ENCODE data around the gene TESPA1.
A peak's percentile ranks its signal among the peaks of the same experiment; 100 is the strongest.

TESPA1 gene

GRCh38 chr12:55008944-55009585 lies 24.5 kb upstream of the TESPA1 start:
- H3K4me2 ChIP-seq (ENCODE audit: low read length): no peak overlapping the region
- no peaks in the 10 kb centered on the region for H4K20me1 ChIP-seq (ENCODE audit: control insufficient read depth, insufficient read depth, low read depth, low read length)
- no peaks in the 10 kb centered on the region for H3K4me1 ChIP-seq (ENCODE audit: control insufficient read depth, low read length)
- H3K27me3 ChIP-seq (ENCODE audit: control insufficient read depth, low read length): no peaks in the 10 kb centered on the region
- TF ChIP-seq, protein P1, sequence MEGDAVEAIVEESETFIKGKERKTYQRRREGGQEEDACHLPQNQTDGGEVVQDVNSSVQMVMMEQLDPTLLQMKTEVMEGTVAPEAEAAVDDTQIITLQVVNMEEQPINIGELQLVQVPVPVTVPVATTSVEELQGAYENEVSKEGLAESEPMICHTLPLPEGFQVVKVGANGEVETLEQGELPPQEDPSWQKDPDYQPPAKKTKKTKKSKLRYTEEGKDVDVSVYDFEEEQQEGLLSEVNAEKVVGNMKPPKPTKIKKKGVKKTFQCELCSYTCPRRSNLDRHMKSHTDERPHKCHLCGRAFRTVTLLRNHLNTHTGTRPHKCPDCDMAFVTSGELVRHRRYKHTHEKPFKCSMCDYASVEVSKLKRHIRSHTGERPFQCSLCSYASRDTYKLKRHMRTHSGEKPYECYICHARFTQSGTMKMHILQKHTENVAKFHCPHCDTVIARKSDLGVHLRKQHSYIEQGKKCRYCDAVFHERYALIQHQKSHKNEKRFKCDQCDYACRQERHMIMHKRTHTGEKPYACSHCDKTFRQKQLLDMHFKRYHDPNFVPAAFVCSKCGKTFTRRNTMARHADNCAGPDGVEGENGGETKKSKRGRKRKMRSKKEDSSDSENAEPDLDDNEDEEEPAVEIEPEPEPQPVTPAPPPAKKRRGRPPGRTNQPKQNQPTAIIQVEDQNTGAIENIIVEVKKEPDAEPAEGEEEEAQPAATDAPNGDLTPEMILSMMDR (IDR thresholded peaks at IDR 0.05; ENCODE audit: low read depth, low read length, poor library complexity, severe bottlenecking): no peak
- no peak for TF ChIP-seq EZH2phosphoT487 (IDR thresholded peaks at IDR 0.05; ENCODE audit: borderline replicate concordance, low read length)
- H3F3A ChIP-seq (ENCODE audit: control insufficient read depth, insufficient read depth): no peaks in the 10 kb centered on the region
- peaks cover 18% of the 10 kb centered on the region for H3K9me3 ChIP-seq (ENCODE audit: control insufficient read depth, insufficient read depth, low read length)
- H3K27ac ChIP-seq (ENCODE audit: low read depth, low read length): no peak overlapping the region
- H3K4me3 ChIP-seq (ENCODE audit: low read length): no peak overlapping the region
- H3K9me2 ChIP-seq (replicated peaks; ENCODE audit: control insufficient read depth, low read length): no peaks in the 10 kb centered on the region
- H3K79me2 ChIP-seq (ENCODE audit: control insufficient read depth, low read length): no peaks in the 10 kb centered on the region
- no peaks in the 10 kb centered on the region for H3K36me3 ChIP-seq (ENCODE audit: control insufficient read depth, low read length)

- no peaks in the 10 kb centered on the region for H4K20me1 ChIP-seq (ENCODE audit: control insufficient read depth, insufficient read depth, low read depth, low read length)
- no peak overlapping the region for H3K4me2 ChIP-seq (ENCODE audit: low read length)
- H3K27me3 ChIP-seq (ENCODE audit: control insufficient read depth, low read length): no peaks in the 10 kb centered on the region
- no peaks in the 10 kb centered on the region for H3K9me2 ChIP-seq (replicated peaks; ENCODE audit: control insufficient read depth, low read length)
- peaks cover 10% of the 10 kb centered on the region; the same call in 1 of the 2 replicates for H3K9me3 ChIP-seq (ENCODE audit: control insufficient read depth, insufficient read depth, low read length)
- H3K27ac ChIP-seq (ENCODE audit: low read depth, low read length): no peak overlapping the region
- TF ChIP-seq, protein P1 (IDR thresholded peaks at IDR 0.05; ENCODE audit: low read depth, low read length, poor library complexity, severe bottlenecking): no peak
- no peak for TF ChIP-seq EZH2phosphoT487 (IDR thresholded peaks at IDR 0.05; ENCODE audit: borderline replicate concordance, low read length)
- peaks cover 44% of the 10 kb centered on the region for H3K4me1 ChIP-seq (ENCODE audit: control insufficient read depth, low read length)
- H3K4me3 ChIP-seq (ENCODE audit: low read length): no peak overlapping the region
- H3K79me2 ChIP-seq (ENCODE audit: control insufficient read depth, low read length): no peaks in the 10 kb centered on the region
- H3K36me3 ChIP-seq (ENCODE audit: control insufficient read depth, low read length): peaks cover 10% of the 10 kb centered on the region; the same call in 1 of the 2 replicates
- H3F3A ChIP-seq (ENCODE audit: control insufficient read depth, insufficient read depth): no peaks in the 10 kb centered on the region
Observed at GRCh38 chr12:55002355-55002754, 17.8 kb upstream of the TESPA1 start.

GRCh38 chr12:55001198-55001868 lies 16.8 kb upstream of the TESPA1 start:
- Histone ChIP-seq H3K4me2 (ENCODE audit: low read length) (peak overlapping the region; percentile 76), H3K27ac (ENCODE audit: low read depth, low read length) (peak overlapping the region; percentile 70), H3K4me3 (ENCODE audit: low read length) (peak overlapping the region; percentile 46), H3K79me2 (ENCODE audit: control insufficient read depth, low read length) (no peaks in the 10 kb centered on the region), H3K9me3 (ENCODE audit: control insufficient read depth, insufficient read depth, low read length) (peaks cover 5% of the 10 kb centered on the region; the same call in 1 of the 2 replicates), H3F3A (ENCODE audit: control insufficient read depth, insufficient read depth) (no peaks in the 10 kb centered on the region), H3K27me3 (ENCODE audit: control insufficient read depth, low read length) (no peaks in the 10 kb centered on the region), H3K4me1 (ENCODE audit: control insufficient read depth, low read length) (peaks cover 44% of the 10 kb centered on the region), H4K20me1 (ENCODE audit: control insufficient read depth, insufficient read depth, low read depth, low read length) (no peaks in the 10 kb centered on the region), H3K36me3 (ENCODE audit: control insufficient read depth, low read length) (peaks cover 10% of the 10 kb centered on the region; the same call in 1 of the 2 replicates), H3K9me2 (replicated peaks; ENCODE audit: control insufficient read depth, low read length) (no peaks in the 10 kb centered on the region)
- TF ChIP-seq EZH2phosphoT487 (IDR thresholded peaks at IDR 0.05; ENCODE audit: borderline replicate concordance, low read length): no peak
- TF ChIP-seq, protein P1 (IDR thresholded peaks at IDR 0.05; ENCODE audit: low read depth, low read length, poor library complexity, severe bottlenecking): no peak

Measured in DOHH2 (cell line).